Measurements from ENCODE around the gene ARPP19.

- TF ChIP-seq CTCF (IDR thresholded peaks at IDR 0.05), result no peak
- no peak for TF ChIP-seq POLR2A (IDR thresholded peaks at IDR 0.05)
These were observed 1.9 kb downstream of the ARPP19 start for GRCh38 chr15:52566889-52567288.
